ENCODE measurements around the gene CERS1.
A peak's percentile ranks its signal among the peaks of the same experiment; 100 is the strongest.

Gene CERS1

GRCh38 chr19:18898607-18899408 is 2.9 kb upstream of the CERS1 start:
- DNase-seq (ENCODE audit: low read depth in 2 of 2) = no peak

DNA sequence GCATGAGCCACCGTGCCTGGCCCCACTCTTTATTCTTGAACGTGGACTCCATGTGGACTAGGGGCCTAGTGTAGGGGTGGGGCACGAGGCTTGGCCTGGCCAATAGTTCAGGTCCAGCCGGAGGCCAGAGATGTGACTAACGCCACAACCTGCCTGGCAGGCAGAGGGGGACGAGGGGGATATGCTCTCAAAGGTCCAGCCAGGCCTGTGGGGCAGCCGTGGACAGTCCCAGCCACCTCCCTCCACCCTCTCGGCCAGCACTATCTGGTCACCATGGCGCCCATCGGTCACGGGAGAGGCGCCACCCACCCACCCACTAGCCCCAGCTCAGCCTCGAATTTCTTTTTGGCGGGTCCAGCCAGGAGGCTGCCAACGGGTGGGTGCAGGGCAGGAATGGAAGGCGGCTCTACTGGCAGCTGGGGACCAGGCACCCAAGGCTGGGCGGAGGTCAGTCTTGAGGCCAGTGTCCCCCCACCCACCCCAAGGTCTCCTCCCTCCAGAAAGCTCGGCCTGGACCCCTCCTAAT is 2.2 kb upstream of the CERS1 start:
- no peak for DNase-seq (ENCODE audit: low read depth in 2 of 2)

GRCh38 chr19:18897094-18898029 is 1.4 kb upstream of the CERS1 start:
- no peak for DNase-seq (ENCODE audit: low read depth in 2 of 2)

DNA sequence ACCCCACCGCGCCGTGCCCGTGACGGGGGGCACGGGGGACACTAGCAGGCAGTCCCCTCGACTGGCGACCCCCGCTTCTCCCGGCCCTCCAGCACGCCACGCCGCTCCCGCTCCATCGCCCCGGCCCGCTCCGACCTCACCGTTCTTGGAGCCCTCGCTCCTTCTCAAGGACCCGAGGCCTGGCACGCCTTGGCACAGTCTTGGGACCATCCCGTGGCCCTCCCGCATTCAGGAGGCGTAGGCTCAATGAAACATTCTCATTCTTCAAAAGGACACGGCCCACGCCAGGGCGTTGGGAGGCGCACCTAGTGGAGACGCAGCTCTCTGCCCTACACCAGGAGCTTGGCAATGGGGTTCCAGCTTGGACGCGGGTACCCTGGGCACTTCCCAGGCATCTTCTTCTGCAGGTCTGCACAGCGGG is 473 bp upstream of the CERS1 start:
- DNase-seq (ENCODE audit: low read depth in 2 of 2) = no peak

- no peak for DNase-seq (ENCODE audit: low read depth in 2 of 2)
Measured at GRCh38 chr19:18895038-18895823, 727 bp downstream of the CERS1 start.

GRCh38 chr19:18894254-18895037 is 1.5 kb downstream of the CERS1 start:
- DNase-seq (ENCODE audit: low read depth in 2 of 2) = no peak

- no peak for DNase-seq (ENCODE audit: low read depth in 2 of 2)
Measured at GRCh38 chr19:18893587-18894253, 2.2 kb downstream of the CERS1 start.

GRCh38 chr19:18889949-18890745 is 5.8 kb downstream of the CERS1 start:
- DNase-seq (ENCODE audit: low read depth in 2 of 2) = no peak

DNA sequence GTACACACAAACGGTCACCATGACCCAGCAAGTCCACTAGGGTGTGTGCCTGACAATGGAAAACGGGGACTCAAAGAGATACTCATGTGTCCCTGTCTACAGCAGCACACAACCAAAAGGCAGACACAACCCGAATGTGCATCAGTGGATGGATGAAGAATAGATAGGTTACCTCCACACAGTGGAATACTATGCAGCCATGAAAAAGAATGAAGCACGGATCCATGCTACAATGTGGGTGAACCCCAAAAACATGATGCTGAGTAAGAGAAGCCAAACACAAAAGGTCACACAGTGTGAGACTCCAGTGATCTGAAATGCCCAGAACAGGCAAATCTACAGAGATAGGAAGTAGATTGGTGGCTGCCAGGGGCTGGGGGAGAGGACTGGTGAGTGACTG is 9.0 kb downstream of the CERS1 start:
- DNase-seq (ENCODE audit: low read depth in 2 of 2) = no peak

GRCh38 chr19:18883526-18884304 is 12.2 kb downstream of the CERS1 start:
- DNase-seq (ENCODE audit: low read depth in 2 of 2) = no peak

DNA sequence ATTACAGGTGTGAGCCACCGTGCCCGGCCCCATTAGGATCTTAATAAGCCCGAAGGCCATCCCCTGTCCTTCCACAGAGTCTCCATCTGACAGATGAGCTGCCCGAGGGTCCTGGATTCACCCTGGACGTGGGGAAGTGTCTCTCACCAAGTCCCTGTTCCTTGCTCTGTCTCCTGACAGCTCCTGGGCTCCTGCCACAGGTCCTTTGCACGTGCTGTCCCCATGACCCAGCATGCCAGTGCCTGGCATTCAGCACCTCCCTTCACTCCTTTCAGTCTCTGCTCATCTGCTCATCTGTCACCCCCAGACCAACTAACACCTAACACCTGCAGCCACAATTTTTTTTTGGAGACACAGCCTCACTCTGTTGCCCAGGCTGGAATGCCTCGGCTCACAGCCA is 14.5 kb downstream of the CERS1 start:
- DNase-seq (ENCODE audit: low read depth in 2 of 2) = no peak

DNA sequence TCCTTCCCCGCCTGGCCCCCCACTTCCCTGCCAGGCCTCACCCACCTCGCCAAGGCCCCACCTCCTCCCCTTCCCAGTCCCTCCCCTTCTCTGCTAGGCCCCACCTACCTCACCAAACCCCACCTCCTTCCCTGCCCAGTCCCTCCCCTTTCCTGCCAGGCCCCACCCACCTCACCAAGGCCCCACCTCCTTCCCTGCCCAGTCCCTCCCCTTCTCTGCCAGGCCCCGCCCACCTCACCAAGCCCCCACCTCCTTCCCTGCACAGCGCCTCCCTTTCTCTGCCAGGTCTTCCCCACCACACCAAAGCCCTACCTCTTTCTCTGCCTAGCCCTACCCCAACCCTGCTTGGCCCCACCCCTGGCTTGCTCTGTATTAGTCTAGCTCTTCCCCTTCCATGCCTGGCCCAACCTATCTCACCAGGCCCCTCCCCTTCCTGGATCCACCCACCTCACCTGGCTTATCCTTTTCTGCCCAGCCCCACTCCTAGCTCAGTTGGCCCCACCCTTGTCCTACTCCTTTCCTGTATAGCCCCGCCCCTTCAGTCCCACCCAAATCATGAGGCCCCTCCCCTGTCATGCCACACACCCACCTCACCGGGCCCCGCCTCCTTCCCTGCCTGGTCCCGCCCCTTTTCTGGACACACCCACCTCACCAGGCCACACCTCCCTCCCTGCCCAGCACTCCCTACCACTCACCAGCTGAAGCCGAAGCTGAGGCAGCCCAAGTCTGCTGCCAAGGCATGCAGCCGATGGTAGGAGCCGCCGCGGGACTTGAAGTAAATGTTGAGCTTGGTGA is 16.2 kb downstream of the CERS1 start:
- DNase-seq (ENCODE audit: low read depth in 2 of 2) = peak in 1 of 2 donors; percentile 30

DNA sequence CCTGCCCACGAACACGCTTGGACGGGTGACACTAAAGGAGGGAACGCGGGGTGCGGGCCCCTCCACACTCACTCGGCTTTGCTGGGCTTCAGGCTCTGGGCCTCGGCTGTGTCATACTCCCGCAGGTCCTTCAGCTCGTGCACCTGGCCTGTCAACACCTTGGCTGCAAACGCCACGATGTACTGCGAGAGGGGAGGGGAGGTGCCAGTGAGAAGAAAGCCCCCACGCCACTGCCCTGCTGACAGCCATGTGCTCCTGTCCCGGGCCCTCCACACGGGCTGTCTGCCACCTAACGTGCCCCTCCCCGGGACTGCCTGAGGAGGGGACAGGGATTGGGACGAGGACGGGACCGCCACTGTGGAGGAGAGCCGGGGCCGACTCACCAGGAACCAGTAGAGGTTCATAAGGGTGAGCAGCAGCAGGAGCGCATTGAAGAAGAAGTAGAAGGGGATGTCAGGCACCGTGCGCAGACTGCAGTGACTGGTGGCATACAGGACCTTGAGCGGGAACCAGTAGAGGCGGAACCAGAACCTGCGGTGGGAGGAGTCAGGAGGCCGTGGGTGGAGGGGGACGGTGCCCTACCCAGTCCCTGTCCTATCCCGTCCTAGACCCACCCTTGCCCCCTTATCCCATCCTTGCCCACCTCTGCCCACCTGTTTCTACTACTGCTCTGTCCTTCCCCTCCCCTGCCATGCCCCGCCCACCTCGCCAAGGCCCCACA is 16.9 kb downstream of the CERS1 start:
- DNase-seq (ENCODE audit: low read depth in 2 of 2) = no peak

DNA sequence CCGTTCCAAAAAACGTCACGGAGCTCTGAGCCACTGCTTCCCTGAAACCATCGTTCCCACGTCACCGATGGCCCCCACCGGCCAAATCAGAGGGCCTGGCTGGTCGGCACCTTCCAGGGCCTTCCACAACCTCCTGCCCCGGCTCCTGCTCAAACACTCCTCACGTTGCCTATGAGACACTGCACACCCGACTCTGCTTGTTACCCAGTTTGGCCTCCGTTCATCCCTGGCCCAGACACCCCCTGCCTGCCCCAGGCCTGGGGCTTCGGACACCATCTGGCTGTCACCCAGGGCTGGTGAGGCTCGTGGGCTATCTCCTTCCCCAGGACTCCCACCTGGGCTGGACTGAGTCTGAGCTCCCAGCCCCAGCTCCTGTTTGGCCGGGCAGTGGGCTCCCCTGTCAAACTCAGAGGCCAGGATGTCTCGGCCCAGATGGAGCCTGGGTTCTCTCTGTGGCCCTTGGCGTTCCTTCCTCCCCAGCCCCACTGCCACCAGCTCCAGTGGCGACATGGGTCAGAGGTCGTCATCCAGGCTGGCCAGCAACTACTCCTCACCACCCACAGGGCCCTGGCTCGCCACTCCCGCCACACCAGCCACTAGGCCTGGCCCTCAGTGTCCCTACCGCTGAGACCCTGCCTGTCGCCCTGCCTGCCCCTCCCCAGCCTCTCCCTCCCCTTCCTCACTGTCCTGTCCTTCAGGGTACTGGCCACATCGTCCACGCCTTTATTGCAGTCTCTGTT is 17.7 kb downstream of the CERS1 start:
- no peak for DNase-seq (ENCODE audit: low read depth in 2 of 2)

- no peak for DNase-seq (ENCODE audit: low read depth in 2 of 2)
Measured at GRCh38 chr19:18876865-18877264, 19.1 kb downstream of the CERS1 start.

DNA sequence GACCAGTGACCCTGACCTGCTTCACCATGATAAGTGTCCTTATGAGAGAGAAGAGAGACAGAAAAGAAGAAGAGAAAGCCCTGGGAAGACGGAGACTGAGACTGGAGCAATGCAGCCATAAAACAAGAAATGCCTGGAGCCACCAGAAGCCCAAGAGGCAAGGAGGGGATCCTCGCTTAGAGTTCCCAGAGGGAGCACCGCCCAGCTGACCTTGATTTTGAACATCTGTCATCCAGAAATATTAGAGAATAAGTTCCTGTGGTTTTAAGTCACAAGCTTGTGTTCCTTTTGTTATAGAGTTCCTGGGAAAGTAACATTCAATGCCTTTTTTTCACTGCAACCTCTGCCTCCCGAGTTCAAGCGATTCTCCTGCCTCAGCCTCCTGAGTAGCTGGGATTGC is 20.2 kb downstream of the CERS1 start:
- no peak for DNase-seq (ENCODE audit: low read depth in 2 of 2)

DNA sequence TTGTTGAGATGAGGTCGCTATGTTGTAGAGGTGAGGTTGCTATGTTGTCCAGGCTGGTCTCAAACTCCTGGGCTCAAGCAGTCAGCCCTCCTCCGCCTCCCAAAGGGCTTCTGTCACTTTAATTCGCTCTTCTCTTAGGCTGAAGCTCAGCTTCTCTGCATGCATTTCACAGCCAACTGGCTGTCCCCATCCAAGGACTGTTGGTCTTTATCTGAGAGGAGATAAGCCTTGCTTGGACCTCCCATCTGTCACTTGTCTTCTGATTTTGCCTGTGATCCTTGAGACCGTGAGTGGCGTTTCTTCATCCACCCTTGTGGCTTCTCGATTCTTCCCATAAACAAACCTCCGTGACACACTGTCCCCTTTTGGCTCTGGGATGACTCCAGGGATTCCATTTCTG is 24.4 kb downstream of the CERS1 start:
- DNase-seq (ENCODE audit: low read depth in 2 of 2) = no peak
